Mesenchymal stem cell (in vitro differentiated cells and primary cell): ENCODE data around the gene SNX30.

Experiments used
- DNase-seq: peaks from one replicate; pipeline ENCODE4 v3.0.0-alpha.2; 2013
- H2AFZ ChIP-seq: one replicate; pipeline ENCODE4 v1.6.1; 2013; ENCODE audit warnings: low read depth, mild to moderate bottlenecking, control low read depth, inconsistent platforms, low read length, moderate library complexity
- H2AK5ac ChIP-seq: 2 replicates; pipeline ENCODE4 v1.6.1; 2013; ENCODE audit warnings: low read length, moderate library complexity, mild to moderate bottlenecking, inconsistent platforms; ENCODE audit not compliant: severe bottlenecking
- H2BK120ac ChIP-seq: one replicate; pipeline ENCODE4 v1.6.1; 2013; ENCODE audit warnings: low read depth, mild to moderate bottlenecking, inconsistent platforms, low read length, moderate library complexity
- H2BK12ac ChIP-seq, 2 experiments: one replicate each; pipeline ENCODE4 v1.6.1; 2013; ENCODE audit warnings: inconsistent platforms in 2 of 2, low read length in 2 of 2, mild to moderate bottlenecking in 2 of 2, moderate library complexity in 2 of 2, control low read depth in 1 of 2
- H2BK15ac ChIP-seq: one replicate; pipeline ENCODE4 v1.6.1; 2013; ENCODE audit warnings: mild to moderate bottlenecking, low read depth, inconsistent platforms; ENCODE audit not compliant: poor library complexity, severe bottlenecking
- H2BK5ac ChIP-seq: 2 replicates; pipeline ENCODE4 v1.6.1; 2013; ENCODE audit warnings: low read depth, mild to moderate bottlenecking, low read length, control low read depth, inconsistent platforms; ENCODE audit not compliant: poor library complexity, severe bottlenecking
- H3K14ac ChIP-seq, 2 experiments: one replicate each; pipeline ENCODE4 v1.6.1; 2013; ENCODE audit warnings: inconsistent platforms in 2 of 2, low read length in 2 of 2, control low read depth in 1 of 2, mild to moderate bottlenecking in 1 of 2, moderate library complexity in 1 of 2
- H3K18ac ChIP-seq, 2 experiments: one replicate each; pipeline ENCODE4 v1.6.1; 2013; ENCODE audit warnings: inconsistent platforms in 2 of 2, low read length in 2 of 2, control low read depth in 1 of 2, low read depth in 1 of 2, mild to moderate bottlenecking in 1 of 2
- H3K23ac ChIP-seq, 2 experiments: one replicate each; pipeline ENCODE4 v1.6.1; 2013; ENCODE audit warnings: inconsistent platforms in 2 of 2, low read length in 2 of 2, mild to moderate bottlenecking in 2 of 2, moderate library complexity in 2 of 2, control low read depth in 1 of 2
- H3K27ac ChIP-seq: 2 replicates; pipeline ENCODE4 v1.5.1; 2013; ENCODE audit warnings: mild to moderate bottlenecking, moderate library complexity, low read length, control low read depth, inconsistent platforms; ENCODE audit not compliant: poor library complexity, severe bottlenecking
- H3K27me3 ChIP-seq, 2 experiments: 2 replicates each; pipeline versions ENCODE4 v1.6.1 to v1.7.0; 2013; ENCODE audit warnings: low read length in 2 of 2, mild to moderate bottlenecking in 2 of 2, moderate library complexity in 2 of 2, control low read depth in 1 of 2, inconsistent platforms in 1 of 2; ENCODE audit not compliant: control insufficient read depth in 1 of 2, insufficient read depth in 1 of 2
- H3K36me3 ChIP-seq, 2 experiments: 2 replicates each; pipeline versions ENCODE4 v1.6.1 to v1.7.0; 2013; ENCODE audit warnings: low read length in 2 of 2, control low read depth in 1 of 2, inconsistent platforms in 1 of 2, low read depth in 1 of 2, mild to moderate bottlenecking in 1 of 2; ENCODE audit not compliant: insufficient read depth in 2 of 2, control insufficient read depth in 1 of 2
- H3K4ac ChIP-seq, 2 experiments: one replicate each; pipeline ENCODE4 v1.6.1; 2013; ENCODE audit warnings: inconsistent platforms in 2 of 2, low read length in 2 of 2, mild to moderate bottlenecking in 2 of 2, moderate library complexity in 2 of 2, control low read depth in 1 of 2, low read depth in 1 of 2
- H3K4me1 ChIP-seq: 2 replicates; pipeline ENCODE4 v1.6.1; 2013; ENCODE audit warnings: low read depth, low read length, control low read depth; ENCODE audit not compliant: control insufficient read depth, insufficient read depth
- H3K4me2 ChIP-seq: 2 replicates; pipeline ENCODE4 v1.6.1; 2013; ENCODE audit warnings: low read length, mild to moderate bottlenecking, inconsistent platforms; ENCODE audit not compliant: poor library complexity, severe bottlenecking
- H3K4me3 ChIP-seq, 2 experiments: 2 replicates each; pipeline versions ENCODE4 v1.5.1 to v1.7.0; 2013; ENCODE audit warnings: low read length in 2 of 2, mild to moderate bottlenecking in 2 of 2, control low read depth in 1 of 2, low read depth in 1 of 2; ENCODE audit not compliant: insufficient read depth in 1 of 2
- H3K79me1 ChIP-seq: replicated peaks from 2 replicates; pipeline ENCODE4 v1.6.1; 2013; ENCODE audit warnings: mild to moderate bottlenecking, control low read depth, low read length, inconsistent platforms; ENCODE audit not compliant: poor library complexity, severe bottlenecking
- H3K9ac ChIP-seq: 2 replicates; pipeline ENCODE4 v1.7.0; 2013; ENCODE audit warnings: mild to moderate bottlenecking, low read length, moderate library complexity
- H3K9me3 ChIP-seq: 2 replicates; pipeline ENCODE4 v1.7.0; 2013; ENCODE audit warnings: mild to moderate bottlenecking, low read length; ENCODE audit not compliant: control insufficient read depth
- H4K8ac ChIP-seq: one replicate; pipeline ENCODE4 v1.6.1; 2013; ENCODE audit warnings: inconsistent platforms, mild to moderate bottlenecking, low read length, moderate library complexity
- H4K91ac ChIP-seq: one replicate; pipeline ENCODE4 v1.6.1; 2013; ENCODE audit warnings: mild to moderate bottlenecking, low read length, inconsistent platforms
- WGBS: methylation state at CpG from one replicate; pipeline ENCODE4 v1.1.7; 2013; ENCODE audit warnings: mixed read lengths; 5-methylcytosine and 5-hydroxymethylcytosine counted together

Gene SNX30

DNA sequence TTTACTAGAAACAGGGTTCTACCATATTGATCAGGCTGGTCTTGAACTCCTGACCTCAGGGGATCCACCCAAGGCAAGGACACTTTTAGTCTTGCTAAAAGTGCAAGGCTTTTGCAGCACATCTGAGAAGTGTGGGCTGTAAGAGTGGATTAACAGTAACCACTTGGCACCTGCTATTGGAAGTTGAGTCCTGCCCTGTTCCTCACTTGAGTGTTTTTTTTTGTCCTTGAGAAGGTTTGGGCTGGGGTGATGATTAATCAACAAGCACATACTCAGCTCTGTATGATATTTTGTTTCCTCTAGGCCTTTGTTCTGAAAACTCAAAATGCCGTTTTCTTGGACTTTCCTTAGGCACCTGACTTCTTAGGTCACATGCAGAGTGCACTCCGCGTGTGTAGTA, 37.4 kb downstream of the SNX30 start:
- Histone ChIP-seq H3K79me1 (peaks cover 32% of the 10 kb centered on the region), H2BK15ac (no peak overlapping the region), H2BK5ac (peak overlapping the region; percentile 1), H3K9ac (no peak overlapping the region), H3K9me3 (no peaks in the 10 kb centered on the region), H2BK120ac (no peak overlapping the region), H3K18ac (no peak overlapping the region), H2AK5ac (peak overlapping the region; percentile 64), H3K27ac (no peak overlapping the region), H2BK12ac (no peak overlapping the region), H4K8ac (no peak overlapping the region), H3K4ac (no peak overlapping the region), H3K36me3 (no peaks in the 10 kb centered on the region), H3K4me2 (no peak overlapping the region), H3K4me1 (peaks cover 15% of the 10 kb centered on the region), H3K4me3 (no peak overlapping the region), H3K23ac (no peak overlapping the region), H3K27me3 (no peaks in the 10 kb centered on the region), H4K91ac (no peak overlapping the region), H3K14ac (no peak overlapping the region), H2AFZ (no peak overlapping the region)
- no peak for DNase-seq
- whole genome bisulfite sequencing, result 100% methylated on average over 3 of the region's 3 CpGs

DNA sequence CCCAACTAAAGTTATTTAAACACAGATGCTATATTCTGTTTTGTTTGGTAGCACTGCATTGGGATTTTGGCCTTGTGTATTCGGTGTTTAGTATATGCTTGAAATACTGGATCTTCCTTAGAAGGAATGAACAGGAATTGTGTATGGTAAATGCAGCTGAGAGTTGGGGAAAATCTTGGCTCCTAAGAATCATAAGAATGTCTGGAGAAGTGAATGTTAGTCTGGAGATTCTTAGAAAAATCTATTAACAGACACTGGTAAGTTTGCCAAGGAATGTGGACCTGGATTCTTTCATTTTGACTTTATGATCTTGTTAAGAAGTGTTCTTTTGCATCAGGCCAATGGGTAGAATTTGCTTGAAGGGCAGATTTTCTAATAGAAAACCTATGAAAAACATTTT, 38.9 kb downstream of the SNX30 start:
- peaks cover 28% of the 10 kb centered on the region for H3K79me1 ChIP-seq
- 73% methylated on average over 1 of the region's 1 CpG for WGBS
- H3K14ac ChIP-seq, result no peak overlapping the region
- no peak overlapping the region for H2BK120ac ChIP-seq
- H3K9ac ChIP-seq, result no peak overlapping the region
- H3K23ac ChIP-seq, result no peak overlapping the region
- H2BK12ac ChIP-seq, result no peak overlapping the region
- no peak overlapping the region for H3K4me3 ChIP-seq
- no peak overlapping the region for H4K8ac ChIP-seq
- H2AFZ ChIP-seq, result no peak overlapping the region
- H3K18ac ChIP-seq, result no peak overlapping the region
- no peak overlapping the region for H3K4ac ChIP-seq
- H3K27me3 ChIP-seq, result no peaks in the 10 kb centered on the region
- no peak overlapping the region for H2AK5ac ChIP-seq
- peaks cover 13% of the 10 kb centered on the region for H3K4me1 ChIP-seq
- no peaks in the 10 kb centered on the region for H3K9me3 ChIP-seq
- H2BK15ac ChIP-seq, result no peak overlapping the region
- no peak overlapping the region for H4K91ac ChIP-seq
- H3K4me2 ChIP-seq, result no peak overlapping the region
- peak; percentile 60 for DNase-seq
- no peak overlapping the region for H2BK5ac ChIP-seq
- H3K36me3 ChIP-seq, result no peaks in the 10 kb centered on the region
- peak overlapping the region; percentile 76 for H3K27ac ChIP-seq

DNA sequence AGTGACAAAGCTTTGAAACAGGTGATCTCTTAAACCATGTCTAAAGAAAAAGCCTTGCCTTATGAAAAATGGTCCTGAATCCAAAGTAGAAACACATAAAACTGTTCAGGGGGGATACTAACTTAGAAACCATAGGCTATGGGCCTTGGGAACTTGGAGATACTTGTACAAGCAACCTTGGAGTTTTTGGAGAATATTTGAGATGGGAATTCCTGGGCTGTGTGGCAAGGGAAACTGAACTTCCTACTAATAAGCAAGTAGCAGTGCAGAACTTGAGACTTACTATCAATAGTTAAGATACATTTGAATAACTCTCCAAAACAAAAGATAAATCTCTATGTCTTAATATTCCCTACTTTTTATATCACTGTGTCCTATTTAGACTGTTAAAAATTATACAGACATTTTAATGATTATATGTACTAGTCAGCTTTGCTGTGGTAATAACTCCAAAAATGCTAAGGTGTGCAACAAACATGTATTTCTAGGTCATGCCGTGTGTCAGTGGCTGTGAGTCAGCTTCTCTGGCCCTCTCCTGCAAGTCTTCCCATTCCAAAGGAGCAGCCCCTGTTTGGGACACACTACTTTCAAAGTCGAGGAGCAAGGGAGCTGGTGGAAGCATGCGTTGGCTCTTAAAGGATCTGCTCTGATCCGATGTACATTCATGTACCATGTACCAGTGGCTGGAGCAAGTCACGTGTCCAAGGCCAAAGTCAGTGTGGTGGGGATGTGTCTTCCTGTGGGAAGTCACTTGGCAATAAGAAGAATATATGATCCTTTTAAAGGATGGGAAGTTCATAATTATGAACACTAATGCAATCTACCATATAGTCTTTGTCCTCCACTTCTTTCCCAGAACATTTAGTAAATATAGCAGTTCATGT, 39.6 kb downstream of the SNX30 start:
- Histone ChIP-seq H2BK5ac (no peak overlapping the region), H3K27ac (peak overlapping the region; percentile 76), H2AFZ (no peak overlapping the region), H4K91ac (no peak overlapping the region), H2BK12ac (no peak overlapping the region), H4K8ac (no peak overlapping the region), H3K4me2 (no peak overlapping the region), H3K9ac (no peak overlapping the region), H3K23ac (no peak overlapping the region), H3K79me1 (peaks cover 26% of the 10 kb centered on the region), H3K27me3 (no peaks in the 10 kb centered on the region), H3K4me3 (no peak overlapping the region), H3K4ac (no peak overlapping the region), H3K36me3 (no peaks in the 10 kb centered on the region), H2AK5ac (no peak overlapping the region), H2BK15ac (no peak overlapping the region), H3K18ac (no peak overlapping the region), H2BK120ac (no peak overlapping the region), H3K14ac (no peak overlapping the region), H3K9me3 (no peaks in the 10 kb centered on the region), H3K4me1 (peaks cover 13% of the 10 kb centered on the region)
- DNase-seq, result no peak
- WGBS, result 90% methylated on average over 5 of the region's 5 CpGs

DNA sequence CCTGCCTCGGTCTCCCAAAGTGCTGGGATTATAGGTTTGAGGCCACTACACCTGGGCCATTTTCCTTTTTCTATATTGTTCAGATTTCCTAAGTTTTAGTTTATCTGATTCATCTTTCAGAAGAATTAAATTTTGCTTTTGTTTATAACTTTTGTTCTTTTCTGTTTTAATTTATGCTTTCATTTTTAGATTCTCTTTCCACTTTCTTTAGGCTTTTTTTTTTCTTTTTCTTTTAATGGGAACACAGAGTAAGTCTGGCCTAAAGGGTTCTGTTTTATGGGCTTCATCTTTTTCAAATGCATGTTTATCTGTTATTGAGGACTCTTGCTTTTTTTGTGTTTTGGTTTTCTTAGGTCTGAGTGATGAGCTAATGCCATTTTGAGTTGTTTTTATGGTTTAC, 42.1 kb downstream of the SNX30 start:
- Histone ChIP-seq H3K9ac (no peak overlapping the region), H3K23ac (no peak overlapping the region), H3K14ac (no peak overlapping the region), H3K4me1 (peaks cover 12% of the 10 kb centered on the region), H3K27me3 (no peaks in the 10 kb centered on the region), H2BK5ac (no peak overlapping the region), H2AFZ (no peak overlapping the region), H3K18ac (no peak overlapping the region), H2BK120ac (no peak overlapping the region), H2BK15ac (no peak overlapping the region), H3K27ac (no peak overlapping the region), H3K4me3 (no peak overlapping the region), H3K4me2 (no peak overlapping the region), H4K91ac (no peak overlapping the region), H3K4ac (no peak overlapping the region), H2BK12ac (no peak overlapping the region), H3K9me3 (no peaks in the 10 kb centered on the region), H3K36me3 (no peaks in the 10 kb centered on the region), H4K8ac (no peak overlapping the region), H2AK5ac (no peak overlapping the region), H3K79me1 (peaks cover 27% of the 10 kb centered on the region)
- no CpG with 5 or more reads among the region's 1 CpG for WGBS
- no peak for DNase-seq
